GM11168 (cell line): ENCODE results near the gene STX11.

Source experiments
- in situ Hi-C: fragments of 300-500 bp; cut with MboI; formaldehyde crosslinking; loops from one replicate; pipeline ENCODE4 v1.12.0; 2022; ENCODE audit warnings: low sequenced_read_pairs; ENCODE audit not compliant: unreplicated experiment

The STX11 gene

DNA sequence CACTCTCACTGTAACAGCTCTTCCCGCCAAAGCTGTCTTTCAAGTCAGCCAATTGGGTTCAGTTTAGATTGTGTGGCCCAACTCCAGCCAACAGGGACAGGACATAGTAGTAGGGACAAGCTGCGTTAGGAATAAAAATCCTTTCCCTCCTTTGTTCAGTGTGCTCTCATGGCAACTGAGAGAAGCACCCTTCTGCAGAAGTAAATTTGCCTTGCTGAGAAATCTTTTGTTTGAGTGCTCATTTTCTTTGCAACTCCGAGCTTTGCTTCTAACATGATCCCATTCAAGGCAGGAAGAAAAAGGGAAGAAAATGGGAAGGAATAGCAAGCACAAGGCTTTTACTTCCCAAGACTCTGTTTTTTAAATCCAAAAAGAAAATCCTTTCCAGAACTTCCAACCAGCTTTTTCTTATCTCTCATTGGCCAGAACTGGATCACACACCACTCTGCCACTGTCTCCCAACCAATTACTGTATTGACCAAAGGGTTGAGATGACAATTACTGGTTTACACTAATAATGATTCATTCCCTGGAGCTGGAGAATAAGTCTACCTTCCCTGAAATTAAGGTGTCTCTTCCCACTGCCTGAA lies 52.7 kb downstream of the STX11 start:
- in situ Hi-C loops: no loop called here

DNA sequence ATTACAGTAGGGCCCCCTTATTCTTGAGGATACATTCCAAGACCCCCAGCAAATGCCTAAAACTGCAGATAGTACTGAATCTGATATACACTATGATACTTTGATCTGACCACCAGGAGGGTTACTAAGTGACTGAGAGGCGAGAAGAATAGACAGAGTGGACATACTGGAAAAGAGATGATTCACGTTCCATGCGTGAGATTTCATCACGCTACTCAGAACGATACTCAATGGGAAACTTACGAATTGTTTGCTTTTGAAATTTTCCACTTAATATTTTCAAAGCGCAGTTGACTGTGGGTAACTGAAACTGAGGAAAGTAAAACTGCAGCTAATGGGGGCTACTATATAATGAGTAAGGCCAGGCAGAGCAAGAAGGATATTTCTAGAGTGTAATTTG lies 60.8 kb downstream of the STX11 start:
- in situ Hi-C loops: no loop called here

DNA sequence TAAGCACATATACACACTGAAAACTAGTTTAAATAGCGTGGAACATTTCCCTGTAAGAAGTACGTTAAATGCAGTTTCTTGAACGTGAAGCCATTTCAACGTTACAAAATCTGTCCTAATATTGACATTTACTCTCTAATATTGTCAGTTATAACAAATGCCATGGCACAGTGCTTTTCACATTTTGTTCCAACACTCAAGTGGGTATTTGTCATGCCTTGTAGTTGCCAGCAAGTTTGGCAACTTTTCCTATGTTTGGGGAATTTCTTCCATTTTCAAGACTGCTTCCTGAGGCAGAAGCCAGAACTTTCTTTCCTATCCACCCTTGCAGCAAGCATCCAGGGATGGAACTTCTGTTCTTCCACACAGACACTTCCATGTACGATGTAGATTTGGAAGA lies 63.0 kb downstream of the STX11 start:
- in situ Hi-C loops: no loop called here

DNA sequence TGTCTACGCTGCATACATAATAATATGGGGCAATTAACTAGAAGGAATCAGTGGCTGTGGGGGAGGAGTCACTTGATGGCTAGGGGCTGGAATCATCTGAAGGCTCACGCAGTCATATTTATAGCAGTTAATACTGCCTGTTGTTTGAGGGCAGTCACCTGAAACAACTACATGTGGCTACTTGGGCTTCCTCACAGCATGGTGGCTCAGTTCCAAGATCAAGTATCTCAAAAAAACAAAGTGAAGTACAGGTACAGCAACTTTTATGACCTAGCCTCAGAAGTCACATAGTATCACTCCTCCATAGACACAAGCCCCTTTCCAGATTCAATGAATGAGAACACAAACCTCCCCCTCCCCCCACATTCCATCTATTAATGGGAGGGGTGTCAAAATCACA lies 63.7 kb downstream of the STX11 start:
- in situ Hi-C loops: no loop called here

DNA sequence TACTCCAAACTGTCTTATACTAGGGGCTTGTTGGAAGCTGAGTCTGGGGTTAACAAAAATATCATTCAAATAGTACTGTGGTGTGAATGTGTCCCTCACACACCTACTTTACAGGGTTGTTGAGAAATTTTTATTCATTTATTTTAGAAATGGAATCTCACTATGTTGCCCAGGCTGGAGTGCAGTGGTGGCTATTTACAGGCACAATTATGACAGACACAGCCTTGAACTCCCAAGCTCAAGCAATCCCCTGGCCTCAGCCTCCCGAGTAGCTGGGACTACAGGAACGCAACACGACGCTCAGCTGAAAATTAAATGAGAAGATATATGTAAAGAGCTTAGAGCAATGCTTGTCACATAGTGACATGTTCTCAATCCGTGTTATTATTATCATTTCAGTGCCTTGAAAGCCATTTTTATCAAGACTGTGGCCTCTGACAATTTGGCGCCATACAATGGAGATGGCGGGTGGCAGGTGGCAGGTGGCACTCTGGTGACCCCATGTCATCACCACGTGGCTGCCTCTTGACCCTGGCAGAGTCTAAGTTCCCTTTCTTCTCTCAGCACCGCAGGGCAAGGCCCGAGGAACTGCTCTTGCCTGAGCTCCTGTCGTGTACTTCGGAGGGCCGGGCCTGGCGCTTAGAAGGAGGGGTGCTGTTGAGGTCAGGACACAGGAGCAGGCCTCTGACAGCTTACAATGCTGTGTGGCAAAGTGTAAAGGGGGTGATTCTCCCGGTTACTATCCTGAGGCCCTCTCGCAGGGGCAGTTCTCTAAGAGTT lies 64.5 kb downstream of the STX11 start:
- in situ Hi-C loops: loop anchor here (5.0 kb wide), 1 partner anchor 113 kb away; no protein-coding TSS in a partner anchor

DNA sequence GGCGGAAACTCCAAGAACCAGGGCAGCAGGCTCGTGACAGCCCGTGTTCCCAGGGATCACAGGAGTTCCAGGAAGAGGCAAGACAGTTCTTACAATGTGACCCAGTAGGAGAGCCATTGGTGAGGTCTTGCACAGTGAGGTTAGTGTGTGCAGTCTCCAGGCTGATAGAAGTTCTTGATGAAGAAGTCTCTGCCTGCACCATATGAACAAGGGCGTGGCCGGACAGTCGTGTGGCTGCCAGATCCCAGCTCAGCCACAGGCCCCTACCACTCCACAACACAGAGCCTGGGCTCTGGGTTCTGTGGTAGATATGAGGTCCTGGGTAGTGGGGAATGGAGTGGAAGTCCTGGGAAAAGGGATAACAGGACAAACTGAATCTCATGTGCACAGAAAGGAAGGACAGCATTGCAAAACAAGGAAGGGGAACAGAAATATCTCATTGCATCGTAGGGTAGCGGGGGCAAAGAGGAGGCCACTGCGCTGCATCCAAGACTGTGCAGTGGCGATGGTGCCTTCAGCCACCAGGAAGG lies 65.2 kb downstream of the STX11 start:
- in situ Hi-C loops: loop anchor here (5.0 kb wide), 1 partner anchor 113 kb away; no protein-coding TSS in a partner anchor

DNA sequence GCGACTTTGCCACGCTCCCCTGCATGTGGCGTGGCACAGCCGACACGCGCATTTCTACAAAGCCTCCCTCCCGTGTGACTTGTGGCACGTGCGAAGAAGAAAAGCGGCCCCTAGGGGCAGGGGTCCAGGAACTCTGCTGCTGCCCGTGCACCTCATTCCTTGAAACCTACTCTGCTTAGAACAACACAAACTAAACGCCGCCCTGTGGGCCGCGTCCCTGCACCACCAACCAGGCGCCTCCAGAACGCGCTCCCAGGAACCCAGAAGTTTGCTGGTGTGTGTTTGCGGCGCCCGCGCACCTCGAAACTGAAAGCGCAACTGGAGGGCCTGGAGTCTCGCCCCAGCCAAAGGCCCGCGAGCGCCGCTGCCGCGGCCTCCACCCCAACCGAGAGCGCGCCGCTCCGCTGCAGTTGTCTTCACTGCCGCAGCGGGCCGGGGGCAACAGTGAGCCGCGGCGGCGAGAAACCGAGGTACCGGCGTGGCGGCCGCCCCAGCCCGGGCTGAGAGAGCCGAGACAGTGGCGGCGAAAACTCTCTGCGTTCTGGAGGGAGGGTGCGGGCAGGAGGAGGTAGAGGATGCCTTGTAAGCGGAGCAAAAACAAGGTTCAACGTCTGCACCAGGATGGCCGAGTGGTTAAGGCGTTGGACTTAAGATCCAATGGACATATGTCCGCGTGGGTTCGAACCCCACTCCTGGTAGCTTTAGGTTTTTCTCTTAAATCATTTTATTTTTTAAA lies 65.8 kb downstream of the STX11 start:
- in situ Hi-C loops: loop anchor here (5.0 kb wide), 1 partner anchor 114 kb away; no protein-coding TSS in a partner anchor

DNA sequence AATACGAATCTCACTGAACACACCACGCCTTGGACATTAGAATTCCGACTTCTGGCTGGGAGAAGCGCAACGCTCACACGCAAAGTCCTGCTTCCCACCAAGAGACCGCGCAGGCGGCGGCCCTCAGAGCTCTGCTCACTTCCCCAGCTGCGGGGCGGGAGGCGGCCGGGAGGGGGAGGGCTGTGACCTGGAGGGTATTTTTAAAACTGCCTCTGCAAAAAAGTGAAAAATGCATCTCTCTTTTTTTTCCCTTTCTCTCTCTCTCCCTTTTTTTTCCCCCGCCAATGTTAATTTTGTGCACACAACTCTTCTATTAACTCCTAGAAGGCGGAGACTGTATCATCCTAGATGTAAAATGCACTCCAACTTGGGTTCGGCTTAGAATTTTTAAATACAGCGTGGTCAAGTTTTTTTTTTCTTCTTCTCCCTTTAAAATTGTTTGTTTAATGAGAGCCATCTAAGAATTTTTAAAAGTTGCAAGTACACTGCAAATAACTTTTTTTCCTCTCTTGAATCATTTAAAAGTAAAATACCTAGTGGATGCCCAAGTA lies 66.4 kb downstream of the STX11 start:
- in situ Hi-C loops: loop anchor here (5.0 kb wide), 1 partner anchor 114 kb away; no protein-coding TSS in a partner anchor

DNA sequence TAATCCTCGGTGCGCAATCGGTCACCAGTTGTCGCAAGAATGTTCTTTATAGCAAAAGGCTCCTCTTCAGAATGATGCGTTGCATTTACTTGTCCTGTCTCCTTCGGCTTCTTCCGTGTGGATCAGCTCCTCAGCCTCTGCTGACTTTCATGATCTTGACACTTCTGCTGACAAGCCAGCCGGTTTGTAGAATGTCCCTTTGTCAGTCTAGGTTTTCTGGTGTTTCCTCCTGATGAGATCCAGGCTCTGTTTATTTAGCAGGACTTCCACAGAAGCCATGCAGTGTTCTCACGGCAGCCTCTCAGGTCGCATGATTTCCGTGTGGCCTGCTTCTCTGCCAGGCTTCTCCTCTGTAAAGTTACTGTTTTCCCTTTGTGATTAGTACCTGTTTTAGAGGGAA lies 66.9 kb downstream of the STX11 start:
- in situ Hi-C loops: loop anchor here (5.0 kb wide), 1 partner anchor 115 kb away; no protein-coding TSS in a partner anchor

DNA sequence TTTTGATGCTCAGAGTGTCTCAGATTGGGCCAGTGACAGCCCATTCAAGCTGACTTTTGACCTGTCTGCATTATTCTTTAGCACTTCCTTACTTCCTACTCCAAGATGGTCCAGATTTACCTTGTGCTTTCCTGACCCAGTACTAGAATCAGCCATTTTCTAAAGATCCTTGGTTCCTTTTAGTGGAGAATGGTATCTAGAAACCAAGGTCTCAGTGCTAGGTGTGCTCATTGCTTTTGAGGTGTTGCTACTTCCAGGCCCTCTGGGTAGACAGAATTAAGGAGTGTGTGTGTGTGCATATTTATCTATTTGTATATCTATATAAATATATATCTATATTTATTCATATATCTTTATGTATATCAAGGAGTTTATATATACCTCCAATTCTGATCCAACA lies 67.5 kb downstream of the STX11 start:
- in situ Hi-C loops: loop anchor here (5.0 kb wide), 1 partner anchor 115 kb away; no protein-coding TSS in a partner anchor

DNA sequence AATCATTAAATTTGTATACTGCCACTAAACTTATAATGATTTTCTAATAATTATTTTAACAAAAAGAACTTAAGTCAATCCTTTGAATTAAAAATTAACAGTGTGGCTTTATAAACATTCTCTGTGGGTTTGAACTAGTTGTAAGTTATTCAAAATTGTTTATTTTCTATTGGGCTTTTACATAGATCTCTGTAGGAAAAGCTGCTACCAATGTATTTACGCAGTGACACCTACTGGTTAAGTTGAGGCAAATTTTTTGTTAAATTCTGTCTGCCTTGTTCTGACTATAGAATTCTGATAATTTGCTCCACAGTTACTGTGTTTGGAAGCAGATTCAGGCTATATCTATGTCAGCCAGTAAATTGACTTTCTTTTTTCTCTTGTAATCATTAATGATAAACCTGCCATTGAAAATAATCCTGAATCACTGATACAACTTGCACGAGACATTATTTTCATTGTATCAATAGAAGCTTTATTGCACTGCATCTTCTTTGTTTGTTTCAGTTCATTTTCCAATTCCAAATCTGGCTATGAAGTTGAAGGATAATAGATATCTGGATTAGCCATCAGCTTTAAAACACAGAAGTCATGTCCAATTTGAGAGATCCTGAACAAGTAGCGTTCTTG lies 68.9 kb downstream of the STX11 start:
- in situ Hi-C loops: loop anchor here (5.0 kb wide), 1 partner anchor 117 kb away; no protein-coding TSS in a partner anchor

DNA sequence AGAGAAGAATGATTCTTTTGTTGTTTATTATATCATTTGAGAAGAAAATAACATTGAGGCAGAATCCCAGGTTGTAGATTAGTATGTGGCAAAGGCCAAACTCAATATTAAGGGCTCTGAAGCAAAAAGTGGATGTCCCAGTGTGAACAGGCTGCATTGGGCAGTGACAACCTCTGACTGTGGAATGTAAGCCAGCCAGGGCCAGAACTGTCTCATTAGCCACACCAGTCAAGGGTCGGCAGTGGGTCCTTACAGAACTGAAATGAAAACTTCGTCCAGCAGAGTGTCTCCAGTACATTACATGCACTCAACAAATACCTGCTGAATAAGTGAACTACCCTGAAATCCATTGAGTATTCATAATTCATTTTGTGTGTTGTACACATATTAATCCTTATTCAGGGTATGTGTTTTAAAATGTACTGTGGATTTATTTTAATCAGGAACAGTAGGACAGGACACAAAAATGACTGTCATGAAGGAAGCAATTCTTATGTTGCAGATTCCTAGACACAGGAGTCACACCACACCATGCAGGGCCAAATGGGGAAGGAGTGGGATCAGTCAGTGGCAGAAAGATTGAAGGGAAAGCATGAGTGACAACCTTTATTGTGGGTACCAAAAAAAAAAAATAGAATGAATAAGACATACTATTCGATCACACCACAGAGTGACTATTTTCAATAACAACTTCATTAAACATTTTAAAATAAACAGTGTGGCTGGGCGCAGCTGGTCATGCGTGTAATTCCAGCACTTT lies 69.9 kb downstream of the STX11 start:
- in situ Hi-C loops: no loop called here

DNA sequence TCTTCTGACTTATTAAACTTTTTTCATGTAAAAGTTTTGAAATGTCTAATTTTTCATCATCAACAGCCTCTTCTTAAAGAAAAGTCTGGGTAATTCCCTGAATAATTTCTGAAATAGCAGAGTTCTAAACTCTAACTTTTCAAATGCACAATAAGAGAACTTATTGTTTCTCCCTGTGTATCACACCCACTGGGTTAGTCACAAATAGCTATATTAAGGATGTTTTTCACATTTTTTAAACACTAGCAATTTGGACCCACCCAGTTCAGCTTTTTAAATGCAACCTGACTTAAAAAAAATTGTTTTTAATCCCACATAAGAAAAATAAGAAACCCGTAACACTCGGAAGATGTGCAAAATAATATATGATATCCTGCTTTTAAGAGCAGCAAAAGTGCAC lies 73.4 kb downstream of the STX11 start:
- in situ Hi-C loops: no loop called here

DNA sequence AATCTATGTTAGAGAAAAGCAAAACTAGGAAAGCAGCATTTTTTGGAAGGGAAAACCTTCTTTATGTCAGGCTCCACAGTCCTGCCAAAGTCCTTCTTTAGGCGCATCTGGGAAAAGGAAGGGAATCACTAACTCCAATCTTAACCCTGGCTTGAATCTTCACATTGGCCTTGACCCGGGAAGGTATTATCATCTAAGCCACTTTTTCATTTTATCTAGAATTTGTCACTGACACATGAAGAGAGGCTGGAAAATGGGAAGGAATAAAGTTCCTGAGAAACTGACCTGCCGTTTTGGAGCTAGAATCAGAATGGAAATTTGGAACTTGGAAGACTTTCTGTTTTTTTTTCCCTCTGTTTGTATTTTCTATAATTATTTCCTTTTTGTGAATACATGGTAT lies 81.4 kb downstream of the STX11 start:
- in situ Hi-C loops: no loop called here

DNA sequence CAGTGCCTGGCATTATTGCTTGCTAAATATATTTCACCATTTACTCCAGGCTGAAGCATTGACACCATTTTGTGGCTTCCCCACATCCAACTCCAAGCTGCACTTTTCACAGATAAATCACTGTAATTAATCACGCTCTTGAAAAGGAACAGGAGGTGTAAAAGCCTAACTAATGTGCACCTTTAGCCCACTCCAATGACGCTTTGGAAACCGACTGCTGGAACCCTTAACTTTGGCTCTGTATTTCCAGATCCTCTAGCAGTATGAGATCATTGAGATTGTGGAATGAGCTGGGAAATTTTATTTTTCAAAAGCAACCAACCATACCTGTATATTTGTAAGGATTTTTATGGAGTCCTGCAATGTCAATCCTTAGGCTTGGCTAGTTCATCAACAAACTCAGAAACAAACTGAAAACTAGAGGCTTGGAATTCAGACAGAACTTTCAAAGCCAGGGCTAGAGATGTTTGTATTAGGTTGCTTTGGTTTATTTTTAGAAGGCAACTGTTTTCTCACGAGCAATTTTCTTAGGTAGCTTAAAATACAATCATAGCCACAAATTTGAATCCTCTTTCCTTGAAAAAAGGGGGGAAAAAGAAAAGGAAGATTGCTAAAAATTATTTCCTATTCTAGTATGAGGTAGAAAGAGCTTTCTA lies 82.0 kb downstream of the STX11 start:
- in situ Hi-C loops: no loop called here

DNA sequence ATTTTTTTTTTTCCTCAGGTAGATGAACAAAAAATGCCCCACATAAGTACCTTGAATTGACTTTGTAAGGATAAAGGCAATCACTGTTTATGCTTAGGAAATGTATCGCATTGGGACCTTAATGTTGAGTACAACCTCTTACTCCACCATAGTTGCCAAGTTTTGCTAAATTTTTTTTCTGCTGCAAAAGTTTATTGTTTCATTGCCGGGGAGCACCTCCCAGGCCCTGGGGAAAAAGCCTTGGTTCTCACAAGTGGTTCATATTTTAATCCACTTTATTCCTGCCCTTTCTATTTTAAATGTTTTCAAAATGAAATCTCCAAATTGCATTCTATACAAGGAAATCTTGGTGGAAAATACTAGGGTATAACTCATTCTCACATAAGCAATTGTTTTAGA lies 82.5 kb downstream of the STX11 start:
- in situ Hi-C loops: no loop called here

DNA sequence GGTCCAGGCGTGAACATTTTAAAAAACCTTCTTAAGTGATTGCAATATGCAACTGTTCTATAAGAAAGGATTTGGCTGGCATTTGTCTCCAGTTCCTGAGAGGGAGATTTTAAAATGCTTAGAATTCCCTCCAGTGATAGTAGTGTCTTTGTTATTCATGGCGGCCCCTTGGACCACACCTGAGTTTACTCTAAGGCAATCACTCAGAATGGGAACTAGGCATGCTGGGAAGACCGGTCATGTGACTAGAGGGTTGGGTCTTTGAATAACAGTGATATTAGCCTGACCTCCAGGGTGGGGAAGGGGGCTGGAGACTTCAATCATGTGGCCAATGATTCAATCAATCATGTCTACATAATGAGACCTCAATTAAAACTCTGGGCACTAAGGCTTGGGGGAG lies 84.1 kb downstream of the STX11 start:
- in situ Hi-C loops: no loop called here

DNA sequence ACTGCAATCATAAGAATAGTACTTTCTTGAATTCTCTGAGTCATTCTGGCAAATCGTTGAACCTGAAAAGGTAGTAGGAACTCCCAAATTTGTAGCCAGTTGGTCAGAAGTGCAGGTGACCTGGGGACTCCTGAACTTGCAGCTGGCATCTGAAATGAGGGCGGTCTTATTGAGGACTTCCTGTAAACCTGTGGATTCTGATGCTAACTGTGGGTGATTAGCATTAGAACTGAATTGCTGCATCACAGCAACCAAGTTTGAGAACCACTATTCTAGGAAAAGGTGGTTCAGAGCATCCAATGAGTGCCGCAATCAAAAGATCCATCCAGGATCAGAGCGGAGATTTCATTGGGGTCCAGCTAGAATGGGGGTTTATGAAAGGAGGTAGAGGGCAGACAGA lies 84.6 kb downstream of the STX11 start:
- in situ Hi-C loops: no loop called here
